A549 (cell line): ENCODE data around the gene REXO4. TPM values are rescaled to one million over a fixed set of nuclear protein-coding genes. Genes with fewer than 3 reads are reported as not detected.
A peak's percentile ranks its signal among the peaks of the same experiment; 100 is the strongest.

Experiments
- ATAC-seq, 2 experiments: fragments of 200-7000 bp in 1 of 2; fragments of >200 bp in 1 of 2; cut with Nextera tagmentation in 1 of 2; cut with Tn5 transposase in 1 of 2; 3 replicates each; pipeline versions ENCODE4 v1.8.0 to v1.9.1; 2018 to 2020; ENCODE audit warnings: mild to moderate bottlenecking in 1 of 2, moderate library complexity in 1 of 2
- CTCF ChIA-PET: fragments of 300-600 bp; sonication (Branson Sonifier 250); formaldehyde crosslinking; extraction: SDS; loops from one replicate; lab custom pipeline; 2021; ENCODE audit warnings: antibody characterized with exemption, inconsistent platforms; lab: Yijun Ruan, JAX
- POLR2A ChIA-PET: fragments of 350-600 bp; formaldehyde crosslinking; extraction: SDS; loops from one replicate; lab custom pipeline; 2021; ENCODE audit warnings: antibody characterized with exemption, inconsistent platforms; lab: Yijun Ruan, JAX
- DNase-seq, 2 experiments: peaks; one replicate each; pipeline versions ENCODE4 v3.0.0 to v3.0.0-alpha.2; 2011 to 2016; ENCODE audit warnings: low read depth in 1 of 2, low spot score in 1 of 2
- FAIRE-seq: peaks from 2 replicates; lab custom pipeline; 2011; peaks lifted over from hg19 to GRCh38; lab: Jason Lieb, UNC
- H3K27ac ChIP-seq, 2 experiments: fragments of >200 bp; sonication (Bioruptor Twin); formaldehyde crosslinking; 3 replicates each; pipeline ENCODE4 v1.5.1; 2016 to 2017
- H3K4me1 ChIP-seq: fragments of >200 bp; sonication (Bioruptor Twin); formaldehyde crosslinking; 3 replicates; pipeline ENCODE4 v1.6.1; 2016
- H3K4me2 ChIP-seq: fragments of >200 bp; sonication (Bioruptor Twin); formaldehyde crosslinking; 3 replicates; pipeline ENCODE4 v1.6.1; 2016
- H3K4me3 ChIP-seq: fragments of >200 bp; sonication (Bioruptor Twin); formaldehyde crosslinking; 3 replicates; pipeline ENCODE4 v1.5.1; 2016
- H3K9me3 ChIP-seq: fragments of >200 bp; sonication (Bioruptor Twin); formaldehyde crosslinking; 3 replicates; pipeline ENCODE4 v1.6.1; 2016
- EHMT2 ChIP-seq: fragments of 200-600 bp; sonication (generic); IDR thresholded peaks from 2 replicates; pipeline ENCODE4 v1.6.1; 2016; ENCODE audit warnings: antibody characterized with exemption, low read depth, mild to moderate bottlenecking, moderate library complexity
- EP300 ChIP-seq, 2 experiments: fragments of >200 bp; sonication (Bioruptor Twin); formaldehyde crosslinking; IDR thresholded peaks; 2 replicates in 1 of 2; 3 replicates in 1 of 2; pipeline ENCODE4 v1.6.1; 2016 to 2017
- ESRRA ChIP-seq: fragments of 150-350 bp; IDR thresholded peaks from 2 replicates; pipeline ENCODE4 v1.6.1; 2014; ENCODE audit warnings: mild to moderate bottlenecking, low read length, borderline replicate concordance
- FOSL2 ChIP-seq, 2 experiments: fragments of 450-650 bp in 1 of 2; fragments of >200 bp in 1 of 2; sonication (Bioruptor Twin) in 1 of 2; formaldehyde crosslinking; IDR thresholded peaks; 2 replicates each; pipeline versions ENCODE4 v1.5.0 to v1.6.1; 2016 to 2020; ENCODE audit warnings: mild to moderate bottlenecking in 1 of 2, moderate library complexity in 1 of 2
- FOXS1 ChIP-seq: fragments of 250-450 bp; sonication (Bioruptor Pico); IDR thresholded peaks from 2 replicates; pipeline ENCODE4 v1.5.0; 2020; ENCODE audit warnings: mild to moderate bottlenecking, moderate library complexity
- HDAC2 ChIP-seq: fragments of 200-600 bp; sonication (generic); IDR thresholded peaks from 2 replicates; pipeline ENCODE4 v1.6.1; 2016
- HEYL ChIP-seq: fragments of 250-450 bp; sonication (Bioruptor Pico); IDR thresholded peaks from 2 replicates; pipeline ENCODE4 v1.8.0; 2021; ENCODE audit warnings: mild to moderate bottlenecking, moderate library complexity
- HOXA7 ChIP-seq: fragments of 250-450 bp; sonication (Bioruptor Pico); IDR thresholded peaks from 2 replicates; pipeline ENCODE4 v1.5.0; 2020; ENCODE audit warnings: mild to moderate bottlenecking, moderate library complexity
- KDM1A ChIP-seq: fragments of 200-600 bp; sonication (generic); IDR thresholded peaks from 2 replicates; pipeline ENCODE4 v1.6.1; 2016; ENCODE audit warnings: low read depth, mild to moderate bottlenecking
- MAFK ChIP-seq: fragments of 450-650 bp; IDR thresholded peaks from 2 replicates; pipeline ENCODE4 v1.6.1; 2014; ENCODE audit not compliant: partially characterized antibody
- NFE2L2 ChIP-seq: fragments of 150-350 bp; conservative IDR thresholded peaks from 2 replicates; pipeline ENCODE4 v1.6.1; 2014; ENCODE audit warnings: low read length
- NPAS2 ChIP-seq: fragments of 250-450 bp; sonication (Bioruptor Pico); IDR thresholded peaks from 2 replicates; pipeline ENCODE4 v1.8.0; 2022; ENCODE audit warnings: mild to moderate bottlenecking, moderate library complexity, borderline replicate concordance
- NR3C1 ChIP-seq: fragments of >200 bp; sonication (Bioruptor Twin); formaldehyde crosslinking; IDR thresholded peaks from 3 replicates; pipeline ENCODE4 v1.6.1; 2017
- POLR2A ChIP-seq: IDR thresholded peaks from 2 replicates; pipeline ENCODE4 v1.6.1; 2012; ENCODE audit warnings: mild to moderate bottlenecking, low read length
- POLR2AphosphoS2 ChIP-seq: conservative IDR thresholded peaks from 2 replicates; pipeline ENCODE4 v1.6.1; 2012; ENCODE audit warnings: low read length, improper control_type of control experiment, inconsistent platforms
- RCOR1 ChIP-seq: fragments of 150-350 bp; IDR thresholded peaks from 2 replicates; pipeline ENCODE4 v1.6.1; 2014; ENCODE audit warnings: antibody characterized with exemption, low read length, low read depth
- RFX5 ChIP-seq: fragments of 450-650 bp; IDR thresholded peaks from 2 replicates; pipeline ENCODE4 v1.7.1; 2014; ENCODE audit warnings: antibody characterized with exemption, mild to moderate bottlenecking, moderate library complexity
- RNF2 ChIP-seq: fragments of 200-600 bp; sonication (generic); IDR thresholded peaks from 2 replicates; pipeline ENCODE4 v1.6.1; 2016; ENCODE audit warnings: low read depth, mild to moderate bottlenecking, antibody characterized with exemption, moderate library complexity, borderline replicate concordance
- SREBF2 ChIP-seq: fragments of 450-650 bp; IDR thresholded peaks from 2 replicates; pipeline ENCODE4 v1.6.1; 2014; ENCODE audit warnings: mild to moderate bottlenecking, moderate library complexity
- ZC3H11A ChIP-seq: fragments of 450-650 bp; IDR thresholded peaks from 2 replicates; pipeline ENCODE4 v1.6.1; 2014; ENCODE audit warnings: antibody characterized with exemption, mild to moderate bottlenecking
- ZFP36 ChIP-seq: fragments of 450-650 bp; IDR thresholded peaks from 2 replicates; pipeline ENCODE4 v1.6.1; 2014; ENCODE audit warnings: borderline replicate concordance; ENCODE audit not compliant: partially characterized antibody
- ZNF302 ChIP-seq: fragments of 250-450 bp; sonication (Bioruptor Pico); IDR thresholded peaks from 2 replicates; pipeline ENCODE4 v1.9.0; 2021; ENCODE audit warnings: inconsistent platforms, mild to moderate bottlenecking, moderate library complexity
- ZSCAN20 ChIP-seq: fragments of 250-450 bp; sonication (Bioruptor Pico); IDR thresholded peaks from 2 replicates; pipeline ENCODE4 v1.8.0; 2022; ENCODE audit warnings: mild to moderate bottlenecking, moderate library complexity
- WGBS: methylation state at CpG from one replicate; pipeline ENCODE4 v1.1.6; 2017; ENCODE audit errors: missing lambda C conversion rate; 5-methylcytosine and 5-hydroxymethylcytosine counted together
- polyA plus RNA-seq, 4 experiments: library from polyadenylated mRNA; depleted of rRNA in 3 of 4; stranded (reverse); fragments of >200 nt; fragmentation: RNase III in 1 of 4; extraction: RNeasy Plus Mini Kit Qiagen cat#74134 plus additional on column Dnase treatment in 1 of 4; gene quantifications; 2 replicates in 3 of 4; 3 replicates in 1 of 4; pipeline ENCODE4 v1.2.3, GENCODE V29; 2011 to 2017
- TF ChIP-seq, protein P1 (sequence below): fragments of >200 bp; sonication (Bioruptor Twin); formaldehyde crosslinking; IDR thresholded peaks from 3 replicates; pipeline ENCODE4 v1.5.1; 2016
- TF ChIP-seq, protein P2 (sequence below): IDR thresholded peaks from 2 replicates; pipeline ENCODE4 v1.6.1; 2012; ENCODE audit warnings: low read depth, borderline replicate concordance
- TF ChIP-seq, protein P3 (sequence below): fragments of 450-650 bp; IDR thresholded peaks from 2 replicates; pipeline ENCODE4 v1.6.1; 2014; ENCODE audit warnings: antibody characterized with exemption
- TF ChIP-seq, protein P4 (sequence below): fragments of >200 bp; sonication (Bioruptor Twin); formaldehyde crosslinking; IDR thresholded peaks from 2 replicates; pipeline ENCODE4 v1.6.1; 2016
- TF ChIP-seq, protein P5 (sequence below): fragments of 150-350 bp; IDR thresholded peaks from 2 replicates; pipeline ENCODE4 v1.6.1; 2014; ENCODE audit warnings: low read depth, mild to moderate bottlenecking, low read length

The REXO4 gene
- polyA plus RNA-seq, 2 of the 4 experiments (the other 2 are of a cell fraction), result 25.8 to 31.0 TPM

DNA sequence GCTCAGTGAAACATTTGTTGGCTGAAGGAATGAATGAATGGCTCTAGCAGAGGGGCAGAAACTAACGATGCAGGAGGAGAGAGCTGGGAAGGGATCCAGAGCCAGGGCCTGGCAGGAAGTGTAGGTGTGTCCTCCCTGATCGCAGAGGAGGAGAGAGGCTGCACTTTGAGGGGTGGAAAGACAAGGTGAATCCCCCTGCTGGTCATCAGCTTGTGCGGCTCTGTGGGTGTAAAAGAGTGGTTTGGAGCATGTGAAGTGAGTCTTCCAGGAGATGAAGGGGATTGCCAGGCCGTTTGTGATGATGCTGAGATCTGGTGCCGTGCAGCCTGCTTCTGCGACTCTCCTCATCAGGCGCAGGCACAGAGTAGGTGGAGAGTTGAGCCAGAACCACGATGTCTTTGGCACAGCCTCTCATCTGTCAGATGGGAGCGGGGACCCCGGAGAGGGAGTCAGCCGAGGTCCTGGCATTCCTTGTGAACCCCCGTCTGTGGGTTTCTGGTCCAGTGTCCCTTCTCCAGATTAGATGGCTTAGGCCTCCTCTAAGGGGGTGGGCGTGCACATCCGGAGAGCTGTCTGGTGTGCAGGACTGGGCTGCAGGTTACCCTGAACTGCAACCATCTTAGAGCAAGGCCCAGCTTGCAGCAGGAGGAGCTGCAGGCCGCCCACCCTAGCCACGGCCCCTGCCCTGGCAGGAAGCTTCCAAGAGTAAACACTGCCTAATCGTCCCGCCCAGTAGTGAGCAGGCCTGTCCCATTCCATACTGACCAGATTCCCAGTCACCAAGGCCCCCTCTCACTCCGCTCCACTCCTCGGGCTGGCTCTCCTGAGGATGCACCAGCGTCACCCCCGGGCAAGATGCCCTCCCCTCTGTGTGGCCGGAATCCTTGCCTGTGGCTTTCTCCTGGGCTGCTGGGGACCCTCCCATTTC lies 4.1 kb upstream of the REXO4 start, which contains the start of gene ADAMTS13:
Gene ADAMTS13, plus strand, starts transcription at position 753 of the 928 bp plus-strand sequence. Its CDS starts 77 bp downstream, at position 830.
- H3K4me1 ChIP-seq, result peaks cover 7% of the 10 kb centered on the region; the same call in 1 of the 3 replicates
- TF ChIP-seq, protein P1, sequence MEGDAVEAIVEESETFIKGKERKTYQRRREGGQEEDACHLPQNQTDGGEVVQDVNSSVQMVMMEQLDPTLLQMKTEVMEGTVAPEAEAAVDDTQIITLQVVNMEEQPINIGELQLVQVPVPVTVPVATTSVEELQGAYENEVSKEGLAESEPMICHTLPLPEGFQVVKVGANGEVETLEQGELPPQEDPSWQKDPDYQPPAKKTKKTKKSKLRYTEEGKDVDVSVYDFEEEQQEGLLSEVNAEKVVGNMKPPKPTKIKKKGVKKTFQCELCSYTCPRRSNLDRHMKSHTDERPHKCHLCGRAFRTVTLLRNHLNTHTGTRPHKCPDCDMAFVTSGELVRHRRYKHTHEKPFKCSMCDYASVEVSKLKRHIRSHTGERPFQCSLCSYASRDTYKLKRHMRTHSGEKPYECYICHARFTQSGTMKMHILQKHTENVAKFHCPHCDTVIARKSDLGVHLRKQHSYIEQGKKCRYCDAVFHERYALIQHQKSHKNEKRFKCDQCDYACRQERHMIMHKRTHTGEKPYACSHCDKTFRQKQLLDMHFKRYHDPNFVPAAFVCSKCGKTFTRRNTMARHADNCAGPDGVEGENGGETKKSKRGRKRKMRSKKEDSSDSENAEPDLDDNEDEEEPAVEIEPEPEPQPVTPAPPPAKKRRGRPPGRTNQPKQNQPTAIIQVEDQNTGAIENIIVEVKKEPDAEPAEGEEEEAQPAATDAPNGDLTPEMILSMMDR, result no peak
- TF ChIP-seq, protein P2, sequence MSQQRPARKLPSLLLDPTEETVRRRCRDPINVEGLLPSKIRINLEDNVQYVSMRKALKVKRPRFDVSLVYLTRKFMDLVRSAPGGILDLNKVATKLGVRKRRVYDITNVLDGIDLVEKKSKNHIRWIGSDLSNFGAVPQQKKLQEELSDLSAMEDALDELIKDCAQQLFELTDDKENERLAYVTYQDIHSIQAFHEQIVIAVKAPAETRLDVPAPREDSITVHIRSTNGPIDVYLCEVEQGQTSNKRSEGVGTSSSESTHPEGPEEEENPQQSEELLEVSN, result no peak
- no peak for TF ChIP-seq NFE2L2
- no peak for TF ChIP-seq ZSCAN20 (CRISPR knock-in tag)
- TF ChIP-seq ESRRA, result no peak
- no peak for TF ChIP-seq HOXA7 (CRISPR knock-in tag)
- no peak for TF ChIP-seq NPAS2
- TF ChIP-seq MAFK, result no peak
- TF ChIP-seq, protein P3, sequence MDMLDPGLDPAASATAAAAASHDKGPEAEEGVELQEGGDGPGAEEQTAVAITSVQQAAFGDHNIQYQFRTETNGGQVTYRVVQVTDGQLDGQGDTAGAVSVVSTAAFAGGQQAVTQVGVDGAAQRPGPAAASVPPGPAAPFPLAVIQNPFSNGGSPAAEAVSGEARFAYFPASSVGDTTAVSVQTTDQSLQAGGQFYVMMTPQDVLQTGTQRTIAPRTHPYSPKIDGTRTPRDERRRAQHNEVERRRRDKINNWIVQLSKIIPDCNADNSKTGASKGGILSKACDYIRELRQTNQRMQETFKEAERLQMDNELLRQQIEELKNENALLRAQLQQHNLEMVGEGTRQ, result no peak
- TF ChIP-seq, protein P4, sequence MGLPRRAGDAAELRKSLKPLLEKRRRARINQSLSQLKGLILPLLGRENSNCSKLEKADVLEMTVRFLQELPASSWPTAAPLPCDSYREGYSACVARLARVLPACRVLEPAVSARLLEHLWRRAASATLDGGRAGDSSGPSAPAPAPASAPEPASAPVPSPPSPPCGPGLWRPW, result no peak
- TF ChIP-seq NR3C1, result no peak
- TF ChIP-seq ZFP36, result no peak
- TF ChIP-seq, protein P5, sequence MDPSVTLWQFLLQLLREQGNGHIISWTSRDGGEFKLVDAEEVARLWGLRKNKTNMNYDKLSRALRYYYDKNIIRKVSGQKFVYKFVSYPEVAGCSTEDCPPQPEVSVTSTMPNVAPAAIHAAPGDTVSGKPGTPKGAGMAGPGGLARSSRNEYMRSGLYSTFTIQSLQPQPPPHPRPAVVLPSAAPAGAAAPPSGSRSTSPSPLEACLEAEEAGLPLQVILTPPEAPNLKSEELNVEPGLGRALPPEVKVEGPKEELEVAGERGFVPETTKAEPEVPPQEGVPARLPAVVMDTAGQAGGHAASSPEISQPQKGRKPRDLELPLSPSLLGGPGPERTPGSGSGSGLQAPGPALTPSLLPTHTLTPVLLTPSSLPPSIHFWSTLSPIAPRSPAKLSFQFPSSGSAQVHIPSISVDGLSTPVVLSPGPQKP, result no peak
- TF ChIP-seq KDM1A, result no peak
- no peak for TF ChIP-seq ZNF302 (CRISPR knock-in tag)
- no peak for TF ChIP-seq EP300 (IDR thresholded peaks at IDR 0.05)
- no peak for TF ChIP-seq RNF2
- no peak for TF ChIP-seq RFX5
- TF ChIP-seq EHMT2, result no peak
- TF ChIP-seq, all 56 proteins: peak for 0
- CTCF ChIA-PET, result interaction anchor here (0.5 to 2.4 kb wide), 7 partner anchors 14 to 1740 kb away, joined by 3 to 10 read pairs (median 4); no protein-coding TSS in a partner anchor
- Histone ChIP-seq H3K4me2 (no peak within 1 kb of the TSS), H3K9me3 (no peaks in the 10 kb centered on the region), H3K27ac (no peak within 1 kb of the TSS), H3K4me3 (no peak within 1 kb of the TSS)
- DNase-seq (peak; percentile 58 to 60), FAIRE-seq (no peak), ATAC-seq (peak; percentile 49 to 58; a peak in 5 of 6 replicates)
- POLR2A ChIA-PET, result no interaction called here
- 68% methylated on average over 19 of the region's 23 CpGs for WGBS

DNA sequence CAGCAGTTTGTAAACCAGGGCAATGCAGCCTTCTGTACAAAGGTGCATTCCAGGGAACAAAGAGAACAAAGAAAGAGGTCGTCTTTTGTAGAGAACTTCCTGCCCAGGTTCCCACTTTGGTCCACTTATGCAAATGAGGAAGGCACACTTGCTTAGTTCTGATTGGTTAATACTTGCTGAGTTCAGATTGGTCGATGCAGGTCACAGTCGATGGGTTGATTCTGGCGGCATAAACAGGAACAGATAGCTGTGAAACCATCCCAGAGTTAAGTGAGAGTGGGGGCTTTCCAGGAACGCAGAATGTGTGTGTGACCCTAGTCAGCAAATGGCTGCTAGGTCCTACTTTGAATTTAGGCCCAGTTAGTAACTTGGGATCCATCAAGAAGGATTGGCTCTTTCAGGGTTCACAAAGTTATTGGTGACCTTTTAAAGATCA lies 2.6 kb upstream of the REXO4 start:
- FAIRE-seq, result no peak
- ChIA-PET POLR2A (no interaction called here), CTCF (interaction anchor here (1.1 kb wide), 1 partner anchor 11 kb away, joined by 3 read pairs; no protein-coding TSS in a partner anchor)
- no peak overlapping the region for H3K27ac ChIP-seq
- no peaks in the 10 kb centered on the region for H3K9me3 ChIP-seq
- no peak overlapping the region for H3K4me2 ChIP-seq
- peaks cover 14% of the 10 kb centered on the region; the same call in 1 of the 3 replicates for H3K4me1 ChIP-seq
- TF ChIP-seq HEYL (CRISPR knock-in tag), result no peak
- no peak for TF ChIP-seq POLR2A
- TF ChIP-seq FOXS1 (CRISPR knock-in tag), result no peak
- no peak for TF ChIP-seq HDAC2
- no peak for TF ChIP-seq EP300 (IDR thresholded peaks at IDR 0.05)
- TF ChIP-seq HOXA7 (CRISPR knock-in tag), result no peak
- no peak for TF ChIP-seq ZC3H11A
- no peak for TF ChIP-seq SREBF2
- TF ChIP-seq ZFP36, result no peak
- no peak for TF ChIP-seq RCOR1
- TF ChIP-seq, protein P1, result no peak
- no peak for TF ChIP-seq POLR2AphosphoS2
- no peak for TF ChIP-seq FOSL2 (IDR thresholded peaks at IDR 0.05)
- no peak for TF ChIP-seq FOSL2 (CRISPR knock-in tag; IDR thresholded peaks at IDR 0.05)
- peak in 1 of 2 experiments; percentile 23 for DNase-seq
- no peak for ATAC-seq
- 84% methylated on average over 5 of the region's 5 CpGs for WGBS
- H3K4me3 ChIP-seq, result no peak overlapping the region
